ENCODE results near the gene IKBKG.
A peak's percentile ranks its signal among the peaks of the same experiment; 100 is the strongest.
"Not testable (repeated sequence)": the region's sequence is repeated elsewhere in the genome, so short reads cannot be mapped to it uniquely, and the experiment has no call there.

Gene IKBKG

GRCh38 chrX:154526901-154527675 lies 20.3 kb upstream of the IKBKG start:
- peak; percentile 54 for DNase-seq (ENCODE audit: low spot score)

DNA sequence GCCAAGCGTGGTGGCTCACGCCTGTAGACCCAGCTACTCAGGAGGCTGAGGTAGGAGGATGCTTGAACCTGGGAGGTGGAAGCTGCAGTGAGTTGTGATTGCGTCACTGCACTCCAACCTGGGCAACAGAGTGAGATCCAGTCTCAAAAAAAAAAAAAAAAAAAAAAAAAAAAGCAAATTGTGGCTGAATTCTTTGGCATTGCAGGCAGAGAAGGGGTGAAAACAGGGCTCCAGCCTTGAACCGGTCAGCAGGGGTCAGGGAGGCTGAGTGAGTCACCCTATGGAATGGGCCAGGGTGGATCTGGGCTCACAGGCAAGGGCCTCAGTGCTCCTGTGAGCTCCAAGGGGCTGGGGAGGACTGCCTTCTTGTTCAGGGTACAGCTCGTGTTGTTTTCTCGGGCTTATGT lies 18.2 kb upstream of the IKBKG start:
- no peak for DNase-seq (ENCODE audit: low spot score)

GRCh38 chrX:154530286-154530685 lies 17.1 kb upstream of the IKBKG start:
- DNase-seq (ENCODE audit: low spot score) = no peak

- no peak for DNase-seq (ENCODE audit: low spot score)
Measured at GRCh38 chrX:154531626-154532025, 15.8 kb upstream of the IKBKG start.

GRCh38 chrX:154532690-154533089 lies 14.7 kb upstream of the IKBKG start:
- no peak for DNase-seq (ENCODE audit: low spot score)

DNA sequence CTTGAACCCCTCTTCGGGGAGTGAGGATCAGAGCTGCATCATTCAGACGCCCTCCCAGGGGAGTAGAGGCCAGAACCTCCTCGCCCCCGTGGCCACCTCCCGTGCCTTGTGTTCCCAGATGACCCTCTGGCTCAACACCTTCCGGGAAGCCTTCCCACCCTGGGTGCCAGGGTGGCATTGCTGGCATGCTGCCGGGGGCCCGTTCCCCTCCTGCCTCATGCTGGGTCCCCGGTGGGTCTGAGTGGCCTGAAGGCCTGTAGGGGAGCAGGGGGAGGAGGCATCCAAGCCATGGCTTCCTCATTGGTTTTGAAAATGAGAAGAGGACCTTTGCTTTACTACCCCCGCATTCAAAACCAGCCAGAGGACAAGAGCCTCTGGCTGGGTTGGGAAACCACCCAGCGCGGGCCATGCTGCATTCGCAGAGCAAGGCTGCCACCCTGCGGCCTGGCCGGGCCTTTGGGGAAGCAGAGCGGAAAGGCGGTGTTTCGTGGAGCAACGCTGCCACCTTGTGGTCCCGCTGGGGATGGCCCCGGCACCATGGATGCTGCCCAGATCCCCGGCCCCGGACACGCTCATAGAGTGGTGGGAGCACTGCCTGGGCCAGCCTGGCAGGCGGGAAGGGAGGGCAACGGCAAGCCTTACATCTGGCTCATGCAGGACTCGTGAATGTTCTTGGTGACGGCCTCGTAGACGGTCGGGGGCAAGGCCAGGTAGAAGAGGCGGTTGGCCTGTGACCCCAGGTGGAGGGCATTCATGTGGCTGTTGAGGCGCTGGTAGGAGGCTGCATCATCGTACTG lies 12.7 kb upstream of the IKBKG start:
- DNase-seq (ENCODE audit: low spot score) = peak; percentile 82

- DNase-seq (ENCODE audit: low spot score) = no peak
Measured at GRCh38 chrX:154535892-154536291, 11.5 kb upstream of the IKBKG start.

GRCh38 chrX:154539077-154539476 lies 8.3 kb upstream of the IKBKG start:
- no peak for DNase-seq (ENCODE audit: low spot score)

DNA sequence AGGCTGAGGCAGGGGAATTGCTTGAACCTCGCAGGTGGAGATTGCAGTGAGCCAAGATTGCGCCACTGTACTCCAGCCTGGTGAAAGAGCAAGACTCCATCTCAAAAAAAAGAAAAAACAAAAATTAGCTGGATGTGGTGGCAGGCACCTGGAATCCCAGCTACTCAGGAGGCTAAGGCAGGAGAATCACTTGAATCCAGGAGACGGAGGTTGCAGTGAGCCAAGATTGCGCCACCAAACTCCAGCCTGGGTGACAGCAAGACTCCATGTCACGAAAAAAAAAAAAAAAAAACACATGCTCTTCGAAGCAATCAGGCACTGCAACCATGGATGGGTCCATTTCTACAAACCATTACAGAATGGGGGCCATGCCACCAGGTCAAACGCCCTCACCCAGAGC lies 7.1 kb upstream of the IKBKG start:
- not testable (repeated sequence) for DNase-seq (ENCODE audit: low spot score)

- DNase-seq (ENCODE audit: low spot score) = no peak
Measured at GRCh38 chrX:154540897-154541535, 6.4 kb upstream of the IKBKG start.

DNA sequence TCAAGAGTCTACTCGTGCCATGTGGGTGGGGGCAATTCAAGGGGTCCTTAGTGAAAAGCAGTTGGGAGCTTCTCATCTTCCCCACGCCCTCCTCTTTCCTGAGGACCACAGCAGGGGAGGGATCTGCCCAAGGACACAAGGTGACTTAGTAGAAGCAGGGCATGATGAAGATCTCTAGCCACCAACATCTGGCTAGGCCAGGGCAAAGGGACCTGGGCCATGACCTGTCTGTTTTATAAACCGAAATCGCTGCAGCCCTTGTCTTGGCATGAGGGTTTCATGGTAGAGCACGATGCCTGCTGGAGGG lies 5.9 kb upstream of the IKBKG start:
- no peak for DNase-seq (ENCODE audit: low spot score)

GRCh38 chrX:154541896-154542722 lies 5.3 kb upstream of the IKBKG start:
- DNase-seq (ENCODE audit: low spot score) = no peak

GRCh38 chrX:154542723-154543424 lies 4.5 kb upstream of the IKBKG start:
- DNase-seq (ENCODE audit: low spot score) = no peak

DNA sequence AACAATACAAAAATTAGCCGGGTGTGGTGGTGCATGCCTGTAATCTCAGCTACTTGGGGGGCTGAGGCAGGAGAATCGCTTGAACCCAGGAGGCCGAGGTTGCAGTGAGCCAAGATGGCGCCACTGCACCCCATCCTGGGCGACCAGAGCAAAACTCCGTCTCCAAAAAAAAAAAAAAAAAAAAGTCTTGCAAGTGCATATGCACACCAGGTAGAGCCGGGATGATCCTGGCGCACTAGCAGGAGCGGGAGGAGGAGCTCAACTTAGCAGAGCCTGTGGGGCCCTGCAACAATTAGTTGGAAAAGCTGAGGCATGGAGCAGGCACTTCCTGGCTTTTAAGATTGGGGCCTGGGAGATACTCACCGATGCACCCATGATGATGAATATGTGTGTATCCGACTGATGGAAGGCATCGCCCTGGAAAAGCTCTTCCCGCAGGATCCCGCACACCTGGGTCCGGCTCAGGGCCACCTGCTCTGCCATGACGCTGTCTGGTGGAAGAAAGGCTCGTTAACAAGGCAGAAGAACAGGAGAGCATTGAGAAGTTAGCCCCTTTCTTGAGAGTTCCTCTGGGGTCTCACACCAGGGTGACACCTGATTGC lies 1.6 kb upstream of the IKBKG start:
- DNase-seq (ENCODE audit: low spot score) = no peak

GRCh38 chrX:154546354-154547244 lies 821 bp upstream of the IKBKG start, which contains the start of gene G6PD:
Gene G6PD, minus strand, starts transcription at chrX:154546846. Its CDS starts 691 bp downstream, at chrX:154546155.
- DNase-seq (ENCODE audit: low spot score) = peak; percentile 92

GRCh38 chrX:154548028-154548316 lies 552 bp downstream of the IKBKG start:
- DNase-seq (ENCODE audit: low spot score) = no peak

DNA sequence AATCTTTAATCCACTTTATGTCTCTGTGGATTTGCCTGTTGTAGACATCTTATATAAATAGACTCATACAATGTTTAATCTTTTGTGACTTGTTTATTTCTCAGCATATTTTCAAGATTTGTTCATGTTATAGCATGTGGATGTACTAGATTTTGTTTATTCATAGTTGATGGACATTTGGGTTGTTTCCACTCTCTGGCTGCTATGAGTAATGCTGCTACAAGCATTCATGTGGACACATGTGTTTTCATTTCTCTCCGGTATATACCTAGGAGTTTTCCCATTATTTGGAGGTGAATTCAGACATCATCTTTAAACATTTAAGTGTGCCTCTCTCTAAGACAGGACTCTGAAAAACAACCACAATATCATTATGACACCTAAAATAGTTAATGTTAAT lies 2.3 kb downstream of the IKBKG start:
- no peak for DNase-seq (ENCODE audit: low spot score)

GRCh38 chrX:154552112-154552806 lies 4.8 kb downstream of the IKBKG start:
- not testable (repeated sequence) for DNase-seq (ENCODE audit: low spot score)

DNA sequence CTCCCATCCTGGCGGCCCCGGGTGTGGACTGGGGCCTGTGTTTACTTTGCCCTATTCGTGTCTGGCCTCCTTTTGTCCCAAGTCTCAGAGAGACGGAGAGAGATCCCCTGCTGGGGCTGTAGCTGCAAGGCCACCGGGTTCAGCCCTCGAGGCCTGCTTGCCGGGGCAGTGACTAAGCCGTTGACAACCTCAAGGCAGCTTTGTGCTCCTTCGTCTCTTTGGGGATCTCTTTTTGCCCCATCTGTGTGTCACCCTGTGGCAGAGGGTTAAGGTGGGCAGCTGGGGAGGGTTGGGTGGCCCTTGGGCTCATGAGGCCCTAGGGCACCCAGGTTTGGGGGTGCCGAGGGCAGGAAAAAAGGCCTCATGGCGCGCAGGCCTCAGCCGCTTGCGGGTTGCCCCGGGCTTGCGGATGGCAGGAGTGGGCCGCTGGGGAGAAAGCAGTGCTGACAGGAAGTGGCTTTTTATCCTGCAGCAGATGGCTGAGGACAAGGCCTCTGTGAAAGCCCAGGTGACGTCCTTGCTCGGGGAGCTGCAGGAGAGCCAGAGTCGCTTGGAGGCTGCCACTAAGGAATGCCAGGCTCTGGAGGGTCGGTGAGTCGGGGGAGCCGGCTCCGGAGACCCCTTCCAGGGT lies 10.8 kb downstream of the IKBKG start:
- DNase-seq (ENCODE audit: low spot score) = not testable (repeated sequence)

All from iPS-NIHi11 (cell line).